Stimulated activated CD8-positive, alpha-beta memory T cell treated with anti-CD3 and anti-CD28 coated beads, Interleukin-7, amount 100 ng/mL, for 4 hours (primary cell): ENCODE measurements around the gene LRRC2.
"Not testable (repeated sequence)": the region's sequence is repeated elsewhere in the genome, so short reads cannot be mapped to it uniquely, and the experiment has no call there.

Experiments
- DNase-seq, 2 donors: peaks; one replicate each; pipeline ENCODE4 v3.0.0-alpha.2; 2020; ENCODE audit warnings: low read depth in 2 of 2

The LRRC2 gene

GRCh38 chr3:46584598-46585467 lies 18.7 kb upstream of the LRRC2 start:
- DNase-seq, result no peak

GRCh38 chr3:46580675-46581074 lies 14.6 kb upstream of the LRRC2 start:
- no peak for DNase-seq

DNA sequence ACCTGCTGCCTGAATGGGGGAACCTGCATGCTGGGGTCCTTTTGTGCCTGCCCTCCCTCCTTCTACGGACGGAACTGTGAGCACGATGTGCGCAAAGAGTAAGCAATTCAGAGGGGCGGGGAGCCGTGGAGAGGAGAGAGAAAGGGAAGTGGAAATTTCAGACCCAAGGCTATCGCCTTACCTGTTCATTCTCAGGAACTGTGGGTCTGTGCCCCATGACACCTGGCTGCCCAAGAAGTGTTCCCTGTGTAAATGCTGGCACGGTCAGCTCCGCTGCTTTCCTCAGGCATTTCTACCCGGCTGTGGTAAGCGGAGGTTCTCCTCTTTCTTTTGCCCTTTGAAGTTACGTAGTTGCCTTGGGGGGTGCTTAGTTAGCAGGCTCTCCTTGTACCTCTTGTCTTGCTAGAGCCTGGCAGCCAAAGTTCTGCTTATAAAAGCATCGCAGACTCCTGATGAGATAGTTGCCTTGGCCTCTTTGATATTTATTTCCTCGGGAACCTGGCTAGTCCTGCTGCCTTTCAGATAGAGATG lies 13.7 kb upstream of the LRRC2 start:
- DNase-seq, result no peak

DNA sequence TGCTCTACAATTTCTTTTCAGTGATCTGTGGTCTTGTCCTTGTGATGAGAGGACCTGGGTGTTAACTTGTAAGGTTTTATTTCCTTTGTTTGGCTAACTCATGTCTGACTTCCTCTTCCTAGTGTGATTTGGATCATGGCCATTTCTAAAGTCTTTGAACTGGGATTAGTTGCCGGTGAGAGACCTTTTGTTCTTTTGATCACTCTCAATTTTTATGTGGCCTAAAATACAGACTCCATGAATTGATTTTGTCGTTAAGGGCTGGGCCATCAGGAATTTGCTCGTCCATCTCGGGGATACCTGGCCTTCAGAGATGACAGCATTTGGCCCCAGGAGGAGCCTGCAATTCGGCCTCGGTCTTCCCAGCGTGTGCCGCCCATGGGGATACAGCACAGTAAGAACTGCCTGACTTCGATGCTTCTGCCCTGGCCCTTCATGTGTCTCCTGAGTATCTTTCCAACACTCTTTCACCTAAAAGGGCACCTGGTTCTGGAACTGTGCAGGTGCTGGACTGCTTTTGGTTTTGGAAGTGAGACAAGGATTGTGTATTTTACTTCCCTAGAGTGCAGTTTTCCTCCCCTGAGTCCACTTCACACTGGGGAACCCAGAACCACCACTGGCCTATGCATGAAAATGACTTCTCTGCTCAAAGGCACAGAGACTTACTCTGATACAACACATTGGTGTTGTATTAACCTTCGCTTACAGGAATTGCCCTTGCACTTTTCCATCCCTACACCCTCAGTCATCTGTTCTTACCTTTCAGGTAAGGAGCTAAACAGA lies 13.1 kb upstream of the LRRC2 start:
- DNase-seq, result no peak

- DNase-seq, result not testable (repeated sequence)
Measured at GRCh38 chr3:46577580-46578249, 11.6 kb upstream of the LRRC2 start.

GRCh38 chr3:46576879-46577278 lies 10.8 kb upstream of the LRRC2 start:
- no peak for DNase-seq

DNA sequence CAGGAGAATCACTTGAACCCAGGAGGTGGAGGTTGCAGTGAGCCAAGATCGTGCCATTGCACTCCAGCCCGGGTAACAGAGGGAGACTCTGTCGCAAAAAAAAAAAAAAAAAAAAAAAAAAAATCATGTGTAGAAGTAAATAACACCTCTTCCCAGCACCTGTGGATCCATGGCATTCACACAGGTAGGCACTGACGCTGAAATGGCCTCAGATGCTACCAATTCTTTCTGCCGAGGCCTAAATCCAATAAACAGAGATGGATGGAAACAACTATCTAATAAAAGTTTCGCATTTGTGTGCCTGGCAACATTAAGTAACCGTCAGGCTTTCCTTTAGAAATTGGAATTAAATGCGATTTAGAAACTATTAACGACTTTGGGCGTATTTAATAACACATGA lies 10.3 kb upstream of the LRRC2 start:
- DNase-seq, result no peak

DNA sequence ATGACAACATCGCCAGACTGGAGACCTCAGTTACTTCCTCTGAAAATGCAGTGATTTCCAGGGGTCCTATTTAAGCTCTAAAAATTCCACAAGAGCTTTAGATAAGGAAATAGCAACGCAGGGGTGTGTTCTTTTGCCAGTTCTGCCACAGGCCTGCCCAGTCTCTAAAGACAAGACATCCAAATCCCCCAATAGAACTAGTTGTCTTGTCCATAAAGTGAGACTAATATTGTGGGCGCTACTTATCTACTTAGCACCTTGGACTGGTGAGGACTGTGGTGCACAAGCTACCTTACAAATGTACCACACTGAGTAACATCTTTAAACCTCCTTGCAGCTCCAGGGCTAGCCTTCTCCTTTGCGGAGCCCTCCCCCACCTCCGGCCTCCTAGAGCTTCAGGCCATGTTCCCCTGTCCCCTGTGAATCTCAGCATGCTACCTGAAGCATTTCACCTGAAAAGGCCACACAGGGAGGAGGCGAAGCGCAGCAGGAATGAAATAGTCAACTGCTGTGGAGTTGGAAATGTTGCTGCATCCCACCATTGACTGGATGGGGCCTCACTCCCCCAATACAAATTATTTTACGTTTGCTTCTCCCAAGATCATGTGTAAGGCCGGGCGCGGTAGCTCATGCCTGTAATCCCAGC lies 9.6 kb upstream of the LRRC2 start:
- no peak for DNase-seq

DNA sequence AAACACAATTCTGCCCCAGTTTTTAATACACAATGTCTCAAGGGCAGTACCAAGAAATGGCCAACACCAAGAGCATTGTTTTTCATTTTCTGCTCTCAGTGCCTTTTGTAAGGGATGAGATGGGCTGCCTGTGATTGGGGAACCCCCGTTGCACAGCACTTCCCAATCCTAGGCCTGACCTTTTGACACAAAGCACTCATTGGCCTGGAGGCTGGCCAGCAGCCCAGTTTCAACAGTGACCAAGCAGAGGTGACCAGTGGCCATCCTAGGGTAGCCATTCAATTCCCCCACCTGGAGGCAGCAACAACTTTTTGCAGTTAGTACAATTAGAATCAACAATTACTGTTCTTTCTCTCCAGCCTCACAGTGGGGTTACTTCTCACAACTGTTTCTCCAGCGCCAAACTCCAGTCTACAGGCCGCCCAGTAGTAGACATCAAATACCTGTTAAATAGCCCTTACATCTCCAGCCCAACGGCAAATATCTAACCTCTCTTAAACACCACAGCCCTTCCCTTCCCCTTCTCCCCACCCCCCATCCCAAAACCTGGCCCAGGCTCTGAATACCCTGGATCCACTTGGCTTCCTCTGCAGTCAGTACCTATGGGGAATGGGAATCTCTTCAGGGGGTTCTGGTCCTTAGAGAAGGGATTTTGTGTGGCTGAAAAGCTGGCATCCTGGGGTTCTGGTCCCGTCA lies 8.9 kb upstream of the LRRC2 start:
- no peak for DNase-seq

DNA sequence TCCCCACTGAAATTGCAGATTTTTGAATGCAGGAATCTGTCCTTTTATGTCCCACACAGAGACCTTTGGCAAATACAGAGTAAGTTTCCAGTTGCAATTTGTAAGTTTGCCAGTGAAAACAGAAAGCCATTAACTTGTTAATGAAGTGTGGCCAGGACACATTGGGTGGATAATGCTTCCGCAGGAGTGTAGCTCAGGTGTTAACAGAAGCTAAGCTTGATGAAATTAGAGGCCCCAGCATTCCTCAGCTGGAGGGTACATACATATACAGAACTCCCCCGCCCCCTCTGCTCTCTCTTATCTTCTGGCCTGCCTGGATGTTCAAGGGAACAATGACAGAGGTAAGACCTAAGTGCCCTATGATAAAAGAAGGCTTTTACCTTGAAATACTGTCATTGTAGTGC lies 8.1 kb upstream of the LRRC2 start:
- no peak for DNase-seq

- no peak for DNase-seq
Measured at GRCh38 chr3:46573701-46574100, 7.6 kb upstream of the LRRC2 start.

DNA sequence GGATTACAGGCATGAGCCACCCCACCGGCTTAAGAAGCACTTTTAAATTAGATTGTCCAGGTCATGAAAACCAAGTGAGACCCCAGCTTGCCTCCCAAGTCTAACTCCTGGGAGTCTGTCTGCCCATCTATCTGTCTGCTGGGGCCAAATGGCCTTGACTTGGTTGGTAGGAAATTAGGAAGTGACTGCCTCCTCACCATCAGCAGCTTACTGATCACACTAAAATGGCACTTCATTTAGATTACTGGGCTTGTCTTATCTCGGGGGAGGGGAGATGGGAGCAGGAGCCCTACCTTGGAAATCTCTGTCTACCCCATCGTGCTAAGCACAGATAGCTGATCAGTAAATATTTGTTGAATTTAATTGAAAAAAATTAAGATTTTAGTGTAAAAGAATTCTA lies 5.6 kb upstream of the LRRC2 start:
- no peak for DNase-seq

GRCh38 chr3:46565607-46566039 lies 479 bp downstream of the LRRC2 start:
- DNase-seq, result no peak

DNA sequence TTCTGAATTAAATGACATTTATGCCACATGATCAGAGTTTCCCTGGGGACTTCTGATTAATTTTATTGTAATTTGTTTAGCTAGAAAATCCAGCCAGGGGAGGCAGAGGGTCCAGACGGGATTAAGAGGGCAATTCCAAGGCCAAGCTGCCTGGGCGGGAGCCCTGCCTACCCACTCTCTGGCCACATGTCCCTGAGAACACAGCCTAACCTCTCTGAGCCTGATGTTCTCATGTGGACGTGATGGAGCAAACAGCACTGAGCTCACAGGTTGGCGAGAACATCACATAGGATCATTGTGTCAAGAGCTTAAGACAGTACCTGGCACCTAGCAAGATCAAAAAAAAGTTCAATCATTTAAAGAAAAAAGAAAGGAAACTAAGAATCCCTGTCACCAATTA lies 1.0 kb downstream of the LRRC2 start:
- DNase-seq, result no peak

- DNase-seq, result no peak
Measured at GRCh38 chr3:46564190-46565021, 1.7 kb downstream of the LRRC2 start.

GRCh38 chr3:46561951-46562350 lies 4.2 kb downstream of the LRRC2 start:
- DNase-seq, result no peak

DNA sequence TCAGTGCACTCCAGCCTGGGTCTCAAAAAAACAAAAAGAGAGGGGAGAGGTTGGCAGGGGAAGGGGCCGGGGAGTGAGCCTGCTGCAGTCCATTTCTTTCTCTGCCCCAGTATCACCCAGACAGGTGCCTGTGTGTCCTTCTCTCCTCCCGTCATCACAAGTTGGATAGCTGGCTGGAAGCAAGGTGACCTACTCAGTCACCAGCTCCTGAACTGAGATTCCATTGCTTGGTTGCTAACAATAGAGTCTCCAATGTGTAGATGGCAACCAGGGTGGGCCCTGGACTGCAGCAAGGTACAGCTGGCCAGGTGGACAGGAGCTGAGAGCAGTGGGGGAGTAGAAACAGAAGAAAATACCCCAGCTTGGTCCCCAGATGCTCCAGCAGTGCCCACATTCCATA lies 4.6 kb downstream of the LRRC2 start:
- no peak for DNase-seq

DNA sequence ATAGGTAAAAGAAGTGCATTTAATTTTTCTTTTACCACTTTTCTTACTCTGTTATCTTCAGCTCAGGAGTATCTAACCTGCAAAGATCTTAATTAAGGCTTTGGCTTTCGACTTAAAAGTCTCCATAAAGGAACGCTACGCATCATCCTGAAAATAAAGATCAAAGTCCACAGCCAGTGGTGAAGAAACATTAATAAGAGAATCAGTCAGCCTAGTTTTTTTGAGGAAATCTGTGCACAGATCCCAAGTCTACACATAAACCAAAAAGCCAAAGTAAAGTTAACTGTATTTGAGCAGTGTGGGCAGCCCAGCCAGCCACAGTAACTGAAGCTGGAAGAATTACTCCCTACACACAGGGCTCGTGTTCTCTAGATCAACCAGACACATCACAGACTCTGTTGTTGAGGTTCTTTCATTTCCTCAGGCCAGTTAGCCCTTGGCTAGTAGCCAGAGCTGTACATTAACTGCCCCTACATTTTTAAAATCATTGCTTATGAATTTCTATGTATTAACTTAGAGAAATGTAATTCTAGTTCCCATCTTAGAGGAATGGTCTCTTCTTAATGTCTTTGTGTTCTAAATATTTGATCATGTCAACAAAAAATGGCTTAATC lies 6.9 kb downstream of the LRRC2 start:
- DNase-seq, result no peak

GRCh38 chr3:46558184-46559043 lies 7.7 kb downstream of the LRRC2 start:
- peak; percentile 55 to 60 for DNase-seq
